Hematopoietic multipotent progenitor cell treated with erythropoietin and hydrocortisone succinate and interleukin-3 and kit ligand, for 8 days (in vitro differentiated cells): ENCODE results near the gene ADARB2.

Experiments
- DNase-seq: peaks from one replicate; pipeline ENCODE4 v3.0.0-alpha.2; 2015

ADARB2 gene

GRCh38 chr10:1156616-1156886 lies 580.8 kb downstream of the ADARB2 start:
- DNase-seq: no peak

GRCh38 chr10:1155791-1156615 lies 581.3 kb downstream of the ADARB2 start:
- DNase-seq: no peak

- DNase-seq: no peak
These were observed 582.6 kb downstream of the ADARB2 start for GRCh38 chr10:1154531-1155295.

- DNase-seq: no peak
These were observed 583.4 kb downstream of the ADARB2 start for GRCh38 chr10:1153805-1154351.

GRCh38 chr10:1153251-1153763 lies 584.0 kb downstream of the ADARB2 start:
- no peak for DNase-seq

GRCh38 chr10:1152386-1153250 lies 584.7 kb downstream of the ADARB2 start:
- no peak for DNase-seq

- DNase-seq: no peak
These were observed 586.0 kb downstream of the ADARB2 start for GRCh38 chr10:1151076-1152033.

GRCh38 chr10:1150638-1150955 lies 586.7 kb downstream of the ADARB2 start:
- DNase-seq: no peak

- peak; percentile 71 for DNase-seq
These were observed 587.3 kb downstream of the ADARB2 start for GRCh38 chr10:1149793-1150637.

- no peak for DNase-seq
These were observed 588.3 kb downstream of the ADARB2 start for GRCh38 chr10:1148855-1149605.

GRCh38 chr10:1147810-1148209 lies 589.5 kb downstream of the ADARB2 start:
- no peak for DNase-seq

GRCh38 chr10:1142596-1142995 lies 594.7 kb downstream of the ADARB2 start:
- peak; percentile 20 for DNase-seq

GRCh38 chr10:1141701-1142100 lies 595.6 kb downstream of the ADARB2 start:
- DNase-seq: no peak

GRCh38 chr10:1141261-1141660 lies 596.1 kb downstream of the ADARB2 start:
- DNase-seq: no peak

GRCh38 chr10:1138529-1138928 lies 598.8 kb downstream of the ADARB2 start:
- DNase-seq: no peak

- DNase-seq: no peak
These were observed 599.7 kb downstream of the ADARB2 start for GRCh38 chr10:1137499-1138163.

GRCh38 chr10:1136268-1136667 lies 601.1 kb downstream of the ADARB2 start:
- DNase-seq: no peak

- DNase-seq: no peak
These were observed 603.2 kb downstream of the ADARB2 start for GRCh38 chr10:1134156-1134555.

- no peak for DNase-seq
These were observed 603.8 kb downstream of the ADARB2 start for GRCh38 chr10:1133495-1134045.
